Stimulated activated CD4-positive, alpha-beta T cell treated with anti-CD3 and anti-CD28 coated beads, Interleukin-1b, Interleukin-23, amount 100 ng/mL, for 24 hours (primary cell): Measurements from ENCODE around the gene HSPB7.
"Not testable (repeated sequence)": the region's sequence is repeated elsewhere in the genome, so short reads cannot be mapped to it uniquely, and the experiment has no call there.

Experiments used
- DNase-seq, 4 experiments: peaks; one replicate each; pipeline ENCODE4 v3.0.0-alpha.2; 2020; ENCODE audit warnings: low read depth in 4 of 4, low spot score in 1 of 4

HSPB7 gene

GRCh38 chr1:16023050-16023653 is 5.3 kb upstream of the HSPB7 start:
- DNase-seq, result no peak

- no peak for DNase-seq
Observed at GRCh38 chr1:16022393-16022792, 4.5 kb upstream of the HSPB7 start.

GRCh38 chr1:16021681-16022080 is 3.8 kb upstream of the HSPB7 start, which contains the start of gene CLCNKA:
TSS of gene CLCNKA (plus strand) at chr1:16022036. CDS start at chr1:16022620, 584 bp downstream.
- DNase-seq, result no peak

- not testable (repeated sequence) for DNase-seq
Observed at GRCh38 chr1:16020878-16021277, 3.0 kb upstream of the HSPB7 start.

- DNase-seq, result no peak
Observed at GRCh38 chr1:16020325-16020724, 2.5 kb upstream of the HSPB7 start.

GRCh38 chr1:16019644-16020277 is 1.9 kb upstream of the HSPB7 start:
- DNase-seq, result no peak

- DNase-seq, result no peak
Observed at GRCh38 chr1:16018749-16019643, 1.2 kb upstream of the HSPB7 start.

GRCh38 chr1:16018308-16018707 is 465 bp upstream of the HSPB7 start:
- DNase-seq, result no peak

- DNase-seq, result no peak
Observed at GRCh38 chr1:16017076-16017460, 775 bp downstream of the HSPB7 start.

- DNase-seq, result no peak
Observed at GRCh38 chr1:16015960-16016901, 1.6 kb downstream of the HSPB7 start.

GRCh38 chr1:16015491-16015890 is 2.4 kb downstream of the HSPB7 start:
- no peak for DNase-seq

GRCh38 chr1:16014509-16015482 is 3.0 kb downstream of the HSPB7 start:
- DNase-seq, result no peak

- no peak for DNase-seq
Observed at GRCh38 chr1:16013908-16014258, 4.0 kb downstream of the HSPB7 start.

GRCh38 chr1:16013220-16013907 is 4.5 kb downstream of the HSPB7 start:
- DNase-seq, result peak in 3 of 4 experiments; percentile 9 to 42 (median 33)

GRCh38 chr1:16012590-16013219 is 5.1 kb downstream of the HSPB7 start:
- peak in 1 of 4 experiments; percentile 23 for DNase-seq

GRCh38 chr1:16011936-16012589 is 5.8 kb downstream of the HSPB7 start:
- no peak for DNase-seq

- no peak for DNase-seq
Observed at GRCh38 chr1:16010837-16011236, 7.0 kb downstream of the HSPB7 start.

- no peak for DNase-seq
Observed at GRCh38 chr1:16009678-16010077, 8.2 kb downstream of the HSPB7 start.
